ENCODE results near the gene IRX4.
"Not testable (repeated sequence)": the region's sequence is repeated elsewhere in the genome, so short reads cannot be mapped to it uniquely, and the experiment has no call there.

IRX4 gene

GRCh38 chr5:1856596-1857255 lies 26.0 kb downstream of the IRX4 start:
- DNase-seq: no peak

- no peak for DNase-seq
Measured at GRCh38 chr5:1855596-1855995, 27.1 kb downstream of the IRX4 start.

GRCh38 chr5:1855075-1855474 lies 27.6 kb downstream of the IRX4 start:
- DNase-seq: no peak

- DNase-seq: no peak
Measured at GRCh38 chr5:1853531-1853930, 29.2 kb downstream of the IRX4 start.

- DNase-seq: no peak
Measured at GRCh38 chr5:1852324-1852947, 30.3 kb downstream of the IRX4 start.

- no peak for DNase-seq
Measured at GRCh38 chr5:1851290-1851934, 31.3 kb downstream of the IRX4 start.

- no peak for DNase-seq
Measured at GRCh38 chr5:1850324-1851154, 32.2 kb downstream of the IRX4 start.

GRCh38 chr5:1847611-1848010 lies 35.1 kb downstream of the IRX4 start:
- no peak for DNase-seq

GRCh38 chr5:1847056-1847455 lies 35.7 kb downstream of the IRX4 start:
- no peak for DNase-seq

GRCh38 chr5:1846583-1846982 lies 36.1 kb downstream of the IRX4 start:
- no peak for DNase-seq

GRCh38 chr5:1845696-1846095 lies 37.0 kb downstream of the IRX4 start:
- no peak for DNase-seq

- DNase-seq: no peak
Measured at GRCh38 chr5:1844708-1845436, 37.9 kb downstream of the IRX4 start.

GRCh38 chr5:1843761-1844160 lies 39.0 kb downstream of the IRX4 start:
- not testable (repeated sequence) for DNase-seq

- no peak for DNase-seq
Measured at GRCh38 chr5:1842004-1842819, 40.5 kb downstream of the IRX4 start.

GRCh38 chr5:1840741-1841521 lies 41.8 kb downstream of the IRX4 start:
- DNase-seq: no peak

GRCh38 chr5:1840071-1840547 lies 42.6 kb downstream of the IRX4 start:
- no peak for DNase-seq

- no peak for DNase-seq
Measured at GRCh38 chr5:1838013-1838412, 44.7 kb downstream of the IRX4 start.

GRCh38 chr5:1836891-1837880 lies 45.5 kb downstream of the IRX4 start:
- no peak for DNase-seq

GRCh38 chr5:1836176-1836890 lies 46.4 kb downstream of the IRX4 start:
- no peak for DNase-seq
